Fibroblast of peridontal ligament (primary cell): ENCODE data around the gene MYMX.
"Not testable (repeated sequence)": the region's sequence is repeated elsewhere in the genome, so short reads cannot be mapped to it uniquely, and the experiment has no call there.

Experiments
- DNase-seq: peaks from one replicate; pipeline ENCODE4 v3.0.0-alpha.2; 2010; ENCODE audit errors: extremely low read depth

The MYMX gene

DNA sequence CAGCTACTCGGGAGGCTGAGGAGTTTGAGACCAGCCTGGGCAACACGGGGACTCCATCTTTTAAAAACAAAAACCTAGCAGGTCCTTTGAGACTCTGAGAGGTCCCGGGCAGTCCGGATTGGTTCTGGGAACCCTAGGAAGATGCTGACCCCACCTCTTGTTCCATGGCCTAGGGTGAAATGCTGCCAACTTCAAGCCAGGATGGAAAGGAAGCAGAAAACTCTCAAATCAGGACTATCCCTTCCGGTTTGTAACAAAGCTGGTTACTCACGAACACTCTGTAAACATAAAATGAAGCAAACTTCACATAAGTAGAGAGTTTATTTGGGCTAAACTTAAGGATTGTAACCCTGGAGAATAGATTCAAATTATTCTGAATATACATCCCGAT, 30.1 kb upstream of the MYMX start:
- no peak for DNase-seq

DNA sequence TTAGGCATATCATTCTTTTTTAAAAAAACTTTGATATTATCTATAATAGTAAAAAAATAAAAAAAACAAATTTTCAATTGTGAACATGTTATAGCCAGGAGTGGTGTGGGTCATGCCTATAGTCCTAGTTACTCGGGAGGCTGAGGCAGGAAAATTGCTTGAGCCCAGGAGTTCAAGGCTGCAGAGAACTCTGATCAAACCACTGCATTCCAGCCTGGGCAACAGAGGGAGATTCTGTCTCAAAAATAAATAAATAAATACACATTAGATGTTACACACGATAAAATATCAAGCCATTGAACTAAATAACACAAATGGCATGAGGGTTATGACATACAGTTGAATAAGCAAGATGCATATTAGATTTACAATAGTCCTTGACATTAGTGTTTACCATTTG, 27.9 kb upstream of the MYMX start:
- no peak for DNase-seq

DNA sequence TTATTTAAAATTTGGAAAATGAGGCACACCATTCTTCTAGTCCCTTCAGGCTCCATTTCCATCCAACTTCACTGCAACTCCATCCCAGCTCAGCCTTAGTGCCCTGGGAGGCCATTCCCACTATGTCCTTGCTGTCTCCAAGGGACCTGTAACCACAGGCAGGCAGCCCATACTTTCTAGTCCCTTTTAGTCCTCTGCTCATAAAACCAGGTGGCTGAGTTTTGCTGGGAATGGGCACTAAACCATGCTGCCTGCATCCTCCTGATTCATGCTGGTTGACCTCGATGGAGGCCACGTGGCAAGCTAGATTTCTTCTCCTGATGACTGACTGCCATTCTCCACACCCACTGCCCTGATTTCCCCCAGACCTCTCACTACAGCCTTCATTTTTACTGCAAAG, 27.5 kb upstream of the MYMX start:
- DNase-seq, result no peak

DNA sequence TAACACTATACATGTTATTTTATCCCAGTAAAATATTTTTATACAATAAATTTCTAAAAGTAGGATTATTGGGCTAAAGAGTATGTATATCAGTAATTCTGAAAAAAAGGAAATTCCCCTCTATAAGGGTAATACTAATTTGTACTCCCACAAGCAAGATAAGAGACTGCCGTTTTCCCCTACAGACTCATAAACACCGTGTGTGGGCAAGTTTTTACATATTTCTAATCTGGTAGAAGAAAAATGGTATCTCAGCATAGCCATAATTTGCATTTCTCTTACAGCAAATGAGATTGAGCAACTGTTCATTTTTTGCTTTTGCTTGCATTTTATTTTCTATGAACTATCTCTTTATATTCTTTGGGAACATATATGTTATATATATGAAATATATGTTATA, 26.0 kb upstream of the MYMX start:
- DNase-seq, result no peak

DNA sequence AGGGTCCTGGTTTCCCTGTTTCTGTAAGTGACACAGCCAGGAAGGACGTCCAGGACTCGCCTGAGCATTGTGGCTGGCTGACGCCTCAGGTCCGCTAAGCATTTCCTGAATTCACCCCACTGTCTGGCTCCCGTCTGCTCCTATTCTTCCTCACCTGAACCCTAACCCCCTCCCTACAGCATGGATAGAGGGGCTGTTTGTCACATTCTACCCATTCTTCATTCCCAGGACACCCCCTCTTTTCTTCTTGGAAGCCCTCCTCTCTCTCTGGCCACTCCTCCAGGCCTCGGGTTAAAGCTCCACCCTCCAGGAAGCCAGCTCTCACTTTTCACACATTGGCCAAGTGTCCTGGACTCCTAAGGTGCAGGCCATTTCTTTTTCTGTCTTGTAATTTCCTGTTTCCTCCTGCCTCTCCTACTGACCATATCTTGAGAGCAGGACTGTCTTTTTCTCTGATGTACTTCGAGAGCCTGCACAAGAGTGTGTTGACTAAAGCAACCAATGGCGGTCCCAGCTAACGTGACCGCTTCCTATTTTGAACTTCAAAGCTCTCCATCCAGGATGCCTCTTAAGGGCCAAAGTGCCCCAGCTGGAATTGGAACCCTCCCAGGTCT, 24.2 kb upstream of the MYMX start:
- no peak for DNase-seq

DNA sequence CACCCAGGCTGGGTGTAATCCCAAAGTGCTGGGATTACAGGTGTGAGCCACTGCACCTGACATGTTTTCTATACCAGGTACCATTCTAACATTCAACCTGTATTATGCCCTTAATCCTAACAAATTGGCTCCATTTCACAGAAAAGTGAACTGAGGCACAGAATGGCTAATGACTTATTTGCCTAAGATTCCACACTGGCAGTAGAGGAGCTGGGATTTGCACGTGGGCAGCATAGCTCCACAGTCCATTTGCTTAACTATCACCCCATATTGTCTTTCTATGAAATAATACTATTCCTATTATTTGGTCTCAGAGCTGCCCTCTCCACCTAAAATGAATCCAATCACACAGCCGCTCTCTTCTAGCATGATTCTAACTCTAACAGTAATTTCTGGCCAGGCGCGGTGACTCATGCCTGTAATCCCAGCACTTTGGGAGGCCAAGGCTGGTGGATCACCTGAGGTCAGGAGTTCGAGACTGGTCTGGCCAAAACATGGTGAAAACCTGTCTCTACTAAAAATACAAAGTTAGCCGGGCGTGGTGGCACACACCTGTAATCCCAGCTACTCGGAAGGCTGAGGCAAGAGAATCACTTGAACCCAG, 23.3 kb upstream of the MYMX start:
- DNase-seq, result no peak

DNA sequence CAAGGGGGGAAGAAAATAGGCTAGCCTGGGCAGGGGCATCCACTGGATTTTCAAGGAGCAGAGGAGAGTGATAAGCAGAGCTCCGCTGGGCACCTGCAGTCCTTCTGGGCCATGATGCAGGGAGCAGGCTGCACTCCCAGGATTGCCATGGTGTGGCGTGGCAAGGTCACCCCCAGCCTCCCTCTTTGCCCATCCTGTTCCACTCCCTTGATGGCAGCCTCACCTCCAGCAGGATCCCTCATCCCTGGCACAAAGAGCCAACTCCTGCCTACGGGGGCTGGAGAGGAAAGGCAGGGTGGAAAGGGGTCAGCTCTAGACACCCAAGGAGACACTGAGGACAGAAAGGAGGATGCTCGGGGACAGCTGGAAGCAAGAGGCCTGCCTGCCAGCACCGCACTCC, 22.4 kb upstream of the MYMX start:
- no peak for DNase-seq

DNA sequence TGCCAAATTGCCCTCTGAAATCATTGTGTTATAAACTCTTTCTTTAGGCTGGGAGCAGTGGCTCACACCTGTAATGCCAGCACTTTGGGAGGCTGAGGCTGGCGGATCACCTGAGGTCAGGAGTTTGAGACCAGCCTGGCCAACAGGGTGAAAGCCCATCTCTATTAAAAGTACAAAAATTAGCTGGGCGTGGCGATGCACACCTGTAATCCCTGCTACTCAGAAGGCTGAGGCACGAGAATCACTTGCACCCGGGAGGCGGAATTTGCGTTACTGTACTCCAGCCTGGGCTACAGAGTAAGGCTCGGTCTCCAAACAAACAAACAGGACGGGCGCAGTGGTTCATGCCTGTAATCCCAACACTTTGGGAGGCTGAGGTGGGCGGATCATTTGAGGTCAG, 20.4 kb upstream of the MYMX start:
- DNase-seq, result not testable (repeated sequence)

DNA sequence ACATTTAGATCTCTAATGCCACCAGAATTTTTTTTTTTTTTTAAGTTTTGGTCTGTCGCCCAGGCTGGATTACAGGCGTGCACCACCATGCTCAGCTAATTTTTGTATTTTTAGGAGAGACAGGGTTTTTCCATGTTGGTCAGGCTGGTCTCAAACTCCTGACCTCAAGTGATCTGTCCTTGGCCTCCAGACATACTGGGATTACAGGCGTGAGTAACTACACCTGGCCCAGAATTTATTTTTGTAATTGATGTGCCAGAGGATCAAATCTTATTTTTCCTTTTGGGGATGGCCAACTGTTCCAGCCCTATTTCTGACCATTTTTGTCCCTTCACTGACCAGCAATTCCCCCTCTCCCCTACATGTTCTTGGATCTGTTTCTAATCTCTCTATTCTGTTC, 18.0 kb upstream of the MYMX start:
- no peak for DNase-seq

DNA sequence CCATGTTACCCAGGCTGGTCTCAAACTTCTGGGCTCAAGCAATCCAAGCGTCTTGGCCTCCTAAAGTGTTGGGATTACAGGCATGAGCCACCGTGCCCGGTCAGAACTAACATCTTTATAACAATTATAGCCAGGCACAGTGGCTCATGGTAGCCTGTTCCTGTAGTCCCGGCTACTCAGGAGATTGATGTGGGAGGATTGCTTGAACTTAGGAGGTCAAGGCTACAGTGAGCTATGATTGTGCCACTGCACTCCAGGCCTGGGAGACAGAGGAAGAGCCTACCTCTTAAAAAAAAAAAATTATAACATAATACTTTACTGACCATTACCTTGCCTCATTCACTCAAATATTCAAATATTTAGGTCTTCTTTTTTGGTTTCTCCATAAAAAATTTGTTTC, 16.8 kb upstream of the MYMX start:
- no peak for DNase-seq

DNA sequence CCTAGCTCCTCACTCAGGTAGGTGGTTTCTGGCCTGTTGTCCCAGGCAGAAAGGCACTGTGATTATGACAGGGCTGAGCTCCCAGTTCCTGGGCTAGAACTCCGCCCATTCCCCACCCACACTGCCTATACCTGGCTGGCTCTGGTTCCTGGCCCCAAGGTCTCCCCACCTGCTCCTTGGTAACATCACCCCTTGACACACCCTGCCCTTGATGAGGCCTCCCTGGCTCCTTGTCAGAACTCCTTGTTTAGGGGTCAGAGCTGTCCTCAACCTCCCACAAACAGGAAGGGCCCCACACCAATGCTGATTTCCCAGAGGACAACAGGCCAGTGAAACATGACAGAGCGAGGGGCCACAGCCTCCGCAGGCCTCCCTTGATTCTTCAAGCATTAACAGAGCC, 15.5 kb upstream of the MYMX start:
- no peak for DNase-seq

DNA sequence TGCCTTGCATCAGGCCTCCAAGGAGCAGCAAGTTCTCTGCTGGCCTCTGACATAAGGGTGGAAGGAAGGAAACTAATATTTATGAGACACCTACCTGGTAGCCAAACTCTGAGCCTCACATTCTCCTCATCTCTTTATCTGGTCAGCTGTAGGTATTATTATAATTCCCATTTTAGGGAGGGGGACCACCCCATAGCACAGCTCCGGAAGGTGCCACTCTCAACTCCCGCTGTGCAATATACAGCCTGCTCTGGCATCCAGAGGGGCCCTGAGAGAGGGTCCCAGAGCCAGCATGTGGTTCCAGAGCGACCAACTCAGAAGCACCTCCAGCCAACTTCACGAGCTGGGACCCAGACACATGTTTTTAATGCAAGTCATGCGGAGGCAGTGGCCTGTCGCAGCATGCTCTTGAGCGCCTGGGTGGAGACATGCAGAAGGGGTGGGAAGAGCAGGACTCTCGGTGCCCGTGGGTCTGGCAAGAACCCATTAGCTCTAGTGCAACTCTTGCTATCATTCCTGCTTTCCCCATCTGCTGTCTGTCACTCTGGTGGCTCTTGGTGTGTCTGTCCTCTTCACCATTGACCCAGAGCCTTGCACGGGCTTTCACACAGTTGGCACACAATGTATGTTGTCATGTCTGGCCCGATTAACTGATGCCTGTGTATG, 15.0 kb upstream of the MYMX start:
- DNase-seq, result no peak

DNA sequence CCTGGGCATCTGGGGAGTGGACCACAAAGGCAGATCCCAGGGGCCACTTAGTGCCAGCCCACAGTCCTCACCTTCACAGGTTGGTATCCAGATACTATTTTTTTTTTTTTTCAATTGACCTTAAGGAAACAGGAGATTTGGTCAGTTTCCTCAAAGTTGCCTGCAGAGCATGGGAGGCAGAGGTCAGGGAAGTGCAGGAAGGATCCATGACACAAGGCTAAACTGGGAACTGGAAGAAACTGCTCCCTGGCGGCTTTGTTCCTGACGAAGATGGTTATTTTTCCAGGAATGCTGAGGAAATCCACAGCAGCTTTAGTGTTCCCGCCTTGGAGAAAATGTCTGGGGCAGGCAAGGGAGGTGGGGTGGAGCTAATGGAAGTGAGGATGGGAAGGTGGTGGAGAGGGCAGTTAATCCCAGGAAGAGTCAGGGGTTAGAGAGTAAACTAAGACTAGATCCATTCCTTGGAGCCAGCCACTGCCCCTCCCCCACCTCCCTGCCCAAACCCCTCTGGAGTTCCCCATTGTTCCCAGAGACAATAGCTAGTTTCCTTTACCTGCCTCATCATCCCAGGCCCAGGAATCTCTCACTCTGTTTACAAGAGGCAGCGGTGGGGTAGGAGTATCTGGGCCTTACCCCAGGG, 14.3 kb upstream of the MYMX start:
- DNase-seq, result no peak

DNA sequence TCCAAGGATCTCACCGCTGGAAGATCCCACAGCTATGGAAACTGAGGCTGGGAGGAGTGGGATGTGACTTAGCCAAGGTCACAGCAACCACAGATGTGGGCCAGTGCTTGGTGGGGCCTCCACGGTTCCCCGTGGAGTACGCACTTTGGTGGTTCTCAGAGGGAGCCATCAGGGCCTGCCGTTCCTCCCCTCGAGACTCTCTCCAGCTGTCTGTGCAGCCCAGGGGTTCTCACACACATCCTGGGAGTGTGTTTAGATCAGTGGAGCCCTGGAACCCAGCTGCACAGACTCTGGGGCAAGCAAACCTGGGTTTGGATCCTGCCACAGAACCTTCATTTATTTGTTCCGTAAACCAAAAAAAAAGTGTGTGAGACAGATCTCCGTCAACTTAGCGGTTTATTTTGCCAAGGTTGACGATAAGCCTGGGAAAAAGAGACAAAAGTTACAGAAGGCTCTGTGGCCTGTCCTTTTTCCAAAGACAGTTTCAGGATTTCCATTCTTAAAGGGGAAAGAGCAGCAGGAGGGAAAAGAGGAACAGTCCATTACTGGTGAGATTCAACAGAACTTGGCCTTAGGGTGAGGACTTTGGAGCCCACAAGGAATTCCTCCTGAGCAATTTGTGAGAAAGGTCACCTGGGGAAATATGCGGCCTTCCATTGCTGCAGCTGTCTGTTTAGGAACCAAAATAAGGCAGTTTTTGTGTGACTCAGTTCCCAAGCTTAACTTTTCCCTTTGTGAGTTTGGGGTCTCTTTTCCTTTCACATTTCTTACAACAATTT, 13.6 kb upstream of the MYMX start:
- DNase-seq, result no peak

DNA sequence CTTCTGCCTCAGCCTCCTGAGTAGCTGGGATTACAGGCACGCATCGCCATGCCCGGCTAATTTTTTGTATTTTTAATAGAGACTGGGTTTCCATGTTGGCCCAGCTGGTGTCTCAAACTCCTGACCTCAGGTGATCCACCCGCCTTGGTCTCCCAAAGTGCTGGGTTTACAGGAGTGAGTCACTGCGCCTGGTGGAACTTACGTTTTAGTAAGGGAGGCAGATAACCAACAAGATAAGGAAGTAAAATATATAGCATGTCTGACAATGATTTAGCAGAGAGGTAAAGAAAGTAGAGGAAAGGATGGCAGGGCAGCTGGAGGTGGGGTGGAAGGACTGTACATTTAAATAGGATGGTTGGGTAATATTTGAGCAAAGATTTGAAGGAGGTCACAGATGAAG, 12.8 kb upstream of the MYMX start:
- no peak for DNase-seq

DNA sequence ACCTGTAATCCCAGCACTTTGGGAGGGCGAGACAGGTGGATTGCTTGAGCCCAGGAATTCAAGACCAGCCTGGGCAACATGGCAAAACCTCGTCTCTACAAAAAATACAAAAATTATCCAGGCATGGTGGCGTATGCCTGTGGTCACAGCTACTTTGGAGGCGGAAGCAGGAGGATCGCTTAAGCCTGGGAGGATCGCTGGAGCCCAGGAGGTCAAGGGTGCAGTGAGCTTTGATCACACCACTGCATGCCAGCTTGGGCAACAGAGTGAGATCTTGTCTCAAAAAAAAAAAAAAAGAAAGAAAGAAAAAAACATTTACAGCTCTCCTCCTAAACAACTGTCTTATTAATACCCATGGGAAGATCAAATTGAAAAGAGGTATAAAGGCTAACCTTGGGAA, 8.8 kb upstream of the MYMX start:
- DNase-seq, result no peak

DNA sequence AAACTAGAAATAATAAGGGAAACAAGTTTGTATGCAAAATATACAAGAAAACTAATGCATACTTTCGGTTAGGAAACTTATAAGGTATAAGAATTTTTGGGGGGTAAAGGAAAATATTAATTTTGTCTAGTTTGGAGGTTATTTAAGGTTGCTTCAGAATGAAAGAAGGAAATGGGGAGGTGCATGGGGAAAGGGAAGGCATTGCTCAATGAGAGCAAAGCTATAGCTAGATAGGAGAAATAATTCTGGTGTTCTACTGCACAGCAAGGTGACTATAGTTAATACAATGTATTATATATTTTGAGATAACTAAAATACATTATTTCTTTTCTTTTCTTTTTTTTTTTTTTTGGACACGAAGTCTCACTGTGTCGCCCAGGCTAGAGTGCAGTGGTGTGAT, 5.4 kb upstream of the MYMX start:
- no peak for DNase-seq

DNA sequence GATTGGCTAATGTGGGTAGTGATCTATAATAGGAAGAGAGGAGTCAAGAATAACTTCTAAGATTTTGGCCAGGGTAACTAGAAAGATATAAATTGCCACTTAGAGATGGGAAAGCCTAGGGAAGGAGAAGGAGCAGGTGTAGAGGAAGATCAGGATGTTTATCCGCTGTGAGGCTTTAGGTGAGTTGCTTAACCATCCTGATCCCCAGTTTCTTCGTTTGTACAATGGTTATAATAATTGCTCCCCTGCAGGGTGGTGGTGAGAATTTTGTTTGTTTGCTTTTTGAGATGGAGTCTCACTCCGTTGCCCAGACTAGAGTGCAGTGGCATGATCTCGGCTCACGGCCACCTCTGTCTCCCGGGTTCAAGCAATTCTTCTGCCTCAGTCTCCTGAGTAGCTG, 2.4 kb upstream of the MYMX start:
- no peak for DNase-seq

DNA sequence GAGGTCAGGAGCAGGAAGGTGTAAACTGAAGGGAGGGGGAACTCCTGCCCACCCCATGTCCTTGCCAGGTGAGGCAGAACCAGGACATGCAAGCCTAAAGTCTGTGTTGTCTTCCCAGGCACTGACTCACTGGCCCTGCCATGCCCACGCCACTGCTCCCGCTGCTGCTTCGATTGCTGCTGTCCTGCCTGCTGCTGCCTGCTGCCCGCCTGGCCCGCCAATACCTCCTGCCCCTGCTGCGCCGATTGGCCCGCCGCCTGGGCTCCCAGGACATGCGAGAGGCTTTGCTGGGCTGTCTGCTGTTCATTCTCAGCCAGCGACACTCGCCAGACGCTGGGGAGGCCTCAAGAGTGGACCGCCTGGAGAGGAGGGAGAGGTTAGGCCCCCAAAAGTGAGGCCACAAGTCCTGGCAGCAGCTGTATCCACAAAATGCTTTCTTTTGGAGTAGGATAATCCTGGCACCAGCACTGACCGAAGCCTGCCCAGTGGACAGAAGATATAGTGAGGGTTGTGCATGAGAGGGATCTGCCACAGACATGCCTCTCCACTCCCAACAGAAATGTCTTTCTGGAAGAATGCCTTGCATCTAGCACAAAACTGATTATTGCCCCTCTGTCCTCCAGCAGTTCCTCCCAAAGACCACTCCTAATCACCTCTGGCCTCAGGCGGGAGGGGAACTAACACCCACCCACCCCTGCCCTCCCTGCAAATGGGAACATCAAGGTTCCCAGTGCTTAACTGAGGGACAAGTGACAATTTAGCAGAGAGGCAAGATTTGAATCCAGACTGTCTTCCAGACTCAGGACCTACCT, 812 bp downstream of the MYMX start:
- DNase-seq, result no peak

DNA sequence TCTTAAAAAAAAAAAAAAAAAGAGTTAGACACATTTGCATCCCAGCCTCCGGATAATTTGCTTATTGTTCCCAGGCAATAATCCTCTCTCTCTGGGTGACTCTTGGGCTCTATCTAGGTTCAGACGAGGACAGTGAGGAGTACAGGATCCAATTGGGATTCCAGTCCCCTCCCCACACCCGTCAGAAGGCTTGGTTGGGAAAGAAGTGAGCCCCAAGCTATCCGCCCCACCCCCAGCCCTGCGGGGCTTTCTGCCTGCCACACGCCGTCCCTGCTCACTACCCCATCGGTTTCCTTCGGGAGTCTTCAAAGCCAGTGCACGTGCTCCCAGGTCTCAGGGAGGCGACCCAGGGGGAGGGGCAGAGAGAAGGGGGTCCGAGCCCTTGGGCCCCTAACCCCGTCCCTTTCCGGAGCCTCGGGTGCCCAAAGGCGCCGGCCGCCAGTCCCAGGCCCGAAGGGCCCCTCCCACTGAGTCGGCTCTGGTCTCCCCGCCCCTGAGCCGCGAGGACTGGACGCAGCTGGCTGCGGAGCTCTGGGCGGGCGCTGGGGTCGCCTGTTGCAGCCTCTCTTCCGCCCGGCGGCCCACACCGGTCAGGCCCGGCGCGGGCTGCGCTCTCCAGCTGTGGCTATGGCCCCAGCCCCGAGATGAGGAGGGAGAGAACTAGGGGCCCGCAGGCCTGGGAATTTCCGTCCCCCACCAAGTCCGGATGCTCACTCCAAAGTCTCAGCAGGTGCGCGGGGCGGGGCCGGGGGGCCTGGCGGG, 2.5 kb downstream of the MYMX start:
- peak; percentile 12 for DNase-seq
